ENCODE measurements around the gene CSF2.
"Not testable (repeated sequence)": the region's sequence is repeated elsewhere in the genome, so short reads cannot be mapped to it uniquely, and the experiment has no call there.

Gene CSF2

DNA sequence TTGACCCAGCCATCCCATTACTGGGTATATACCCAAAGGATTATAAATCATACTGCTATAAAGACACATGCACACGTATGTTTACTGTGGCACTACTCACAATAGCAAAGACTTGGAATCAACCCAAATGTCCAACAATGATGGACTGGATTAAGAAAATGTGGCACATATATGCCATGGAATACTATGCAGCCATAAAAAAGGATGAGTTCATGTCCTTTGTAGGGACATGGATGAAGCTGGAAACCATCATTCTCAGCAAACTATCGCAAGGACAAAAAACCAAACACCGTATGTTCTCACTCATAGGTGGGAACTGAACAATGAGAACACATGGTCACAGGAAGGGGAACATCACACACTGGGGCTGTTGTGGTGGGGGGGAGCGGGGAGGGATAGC is 35.4 kb downstream of the CSF2 start:
- not testable (repeated sequence) for DNase-seq (ENCODE audit: low read depth)

DNA sequence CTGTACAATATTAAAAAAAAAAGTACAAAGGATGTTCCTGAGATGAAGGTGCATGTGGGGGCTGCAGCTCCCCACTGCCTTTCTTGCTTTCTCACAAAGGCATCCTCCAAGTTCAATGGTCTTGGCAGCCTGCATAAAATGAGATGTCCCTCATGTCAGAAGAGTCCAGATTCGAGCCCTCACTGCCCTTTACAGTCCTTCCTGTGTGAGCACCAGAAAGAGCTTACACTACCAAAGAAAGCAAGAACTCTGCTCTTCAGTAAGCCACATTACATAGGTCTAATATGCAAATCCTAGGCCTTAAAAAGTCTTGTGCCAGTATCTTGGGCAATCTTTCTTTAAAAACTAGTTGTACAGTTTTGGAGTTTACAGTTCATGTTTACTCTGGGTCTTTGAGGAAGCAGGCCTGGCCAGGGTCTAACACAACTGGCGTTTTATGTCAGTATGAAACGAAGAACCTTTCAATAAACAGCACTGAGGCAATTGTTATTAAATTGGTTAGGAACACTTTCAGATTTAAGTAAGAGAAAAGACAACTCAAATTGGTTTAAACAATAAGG is 36.0 kb downstream of the CSF2 start:
- no peak for DNase-seq (ENCODE audit: low read depth)

DNA sequence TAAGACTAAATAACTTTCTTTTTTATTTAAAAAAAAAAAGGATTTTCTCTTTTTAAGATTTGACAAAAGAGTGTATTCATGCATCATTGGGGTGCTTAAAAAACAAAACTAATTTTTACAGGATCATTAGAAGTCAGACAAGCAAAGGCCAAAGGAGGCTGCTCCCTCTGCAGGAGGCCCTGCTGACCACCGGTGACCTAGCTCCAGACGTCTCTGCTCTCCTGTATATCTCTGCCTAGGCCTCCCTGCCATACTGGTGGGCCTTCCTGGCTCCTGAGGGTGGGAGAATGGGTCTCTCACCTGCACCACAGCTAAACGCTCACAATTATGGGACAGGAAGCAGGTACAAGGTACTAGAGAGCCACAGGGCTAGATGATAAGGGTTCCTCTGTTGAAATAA is 36.6 kb downstream of the CSF2 start:
- DNase-seq (ENCODE audit: low read depth) = no peak

DNA sequence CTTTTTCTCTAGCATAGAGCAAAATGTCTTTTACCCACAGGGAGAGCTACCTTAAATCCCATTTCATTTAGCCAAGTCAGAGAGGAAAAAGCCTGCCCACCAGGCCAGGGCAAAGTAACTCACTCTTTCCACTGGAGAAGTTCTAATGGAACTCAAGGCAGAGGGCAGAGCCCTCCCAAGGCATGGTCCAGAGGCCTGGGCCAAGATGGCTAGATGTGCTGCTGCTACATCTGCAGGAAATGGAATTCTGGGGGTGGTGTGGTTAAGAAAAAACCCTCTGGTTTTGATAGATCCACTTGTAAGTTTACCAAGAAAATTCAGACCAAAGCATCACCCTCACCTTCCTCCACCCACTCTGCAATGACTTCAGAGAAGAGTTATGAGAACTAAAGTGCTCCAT is 37.3 kb downstream of the CSF2 start:
- no peak for DNase-seq (ENCODE audit: low read depth)

DNA sequence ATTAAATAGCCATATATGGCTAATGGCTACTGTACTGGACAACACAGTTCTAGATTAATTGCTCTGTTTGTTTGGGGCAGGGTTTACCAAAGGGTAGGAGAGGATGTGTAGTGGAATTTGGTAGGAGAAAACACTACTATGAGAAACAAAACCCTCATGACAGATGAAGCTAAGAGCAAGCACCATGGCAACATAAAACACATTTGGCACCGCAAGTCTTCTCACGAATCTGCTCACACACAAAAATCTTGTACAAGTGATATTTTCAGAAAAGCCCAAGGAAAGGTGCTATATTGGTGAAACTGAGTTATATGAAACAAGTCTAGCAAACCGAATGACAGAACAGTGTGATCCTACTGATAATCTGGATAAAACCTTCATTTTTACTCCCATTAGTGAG is 38.5 kb downstream of the CSF2 start:
- DNase-seq (ENCODE audit: low read depth) = no peak

DNA sequence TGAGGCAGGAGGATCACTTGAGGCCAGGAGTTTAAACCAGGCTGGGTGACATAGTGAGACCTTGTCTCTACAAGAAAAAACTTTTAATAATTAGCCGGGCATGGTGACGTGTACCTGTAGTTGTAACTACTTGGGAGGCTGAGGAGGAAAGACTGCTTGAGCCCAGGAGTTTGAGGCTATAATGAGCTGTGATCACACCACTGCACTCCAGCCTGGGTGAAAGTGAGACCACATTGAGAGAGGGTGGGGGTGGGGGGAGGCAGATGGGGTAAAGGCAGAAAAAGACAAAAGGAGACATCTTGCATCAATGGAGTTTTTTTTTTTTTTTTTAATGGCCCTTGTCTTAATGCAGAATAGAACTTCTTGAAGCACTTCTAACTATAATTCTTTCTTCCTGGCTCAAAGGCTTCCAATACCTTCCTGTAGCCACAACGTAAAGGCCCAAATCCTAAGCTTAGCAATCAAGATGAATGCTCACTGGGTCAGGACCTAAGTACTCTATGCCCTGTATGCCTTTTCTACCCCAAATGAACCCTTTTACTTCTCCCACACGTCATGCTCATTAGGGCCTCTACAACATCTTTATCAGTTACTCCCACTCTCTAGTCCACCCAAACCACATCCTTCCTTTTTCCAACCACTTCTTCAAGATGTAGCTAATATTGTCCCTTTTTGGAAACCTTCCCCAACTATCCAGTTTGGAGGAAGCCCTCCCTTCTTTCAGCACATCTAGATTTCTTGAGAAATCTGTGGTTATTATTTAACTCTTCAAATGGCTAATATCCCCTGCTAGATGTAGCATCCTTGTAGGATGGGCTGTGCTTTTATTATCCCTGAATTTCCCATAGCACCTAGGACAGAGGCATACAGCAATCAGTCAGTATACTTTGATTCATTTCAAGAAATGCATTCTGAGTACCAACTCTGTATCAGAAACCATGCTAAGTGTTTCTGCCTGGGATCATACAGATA is 40.8 kb downstream of the CSF2 start:
- no peak for DNase-seq (ENCODE audit: low read depth)

DNA sequence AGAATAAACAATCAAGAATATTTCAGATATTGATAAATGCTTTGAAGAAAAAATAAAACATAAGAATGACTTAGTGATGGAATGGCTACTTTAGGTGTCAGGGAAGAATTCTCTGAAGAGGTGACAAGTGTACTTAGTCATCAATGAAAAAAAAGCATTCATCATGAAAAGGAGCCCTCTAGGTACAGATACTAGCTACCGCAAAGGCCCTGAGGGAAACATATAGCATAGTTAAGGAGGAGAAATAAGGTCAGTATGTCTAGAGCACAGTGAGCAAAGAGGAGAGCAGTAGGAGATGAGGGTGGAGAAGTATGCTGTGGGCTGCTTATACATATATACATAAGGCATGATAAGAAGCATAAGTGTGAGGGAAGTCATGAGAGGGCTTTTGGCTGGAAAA is 41.8 kb downstream of the CSF2 start:
- no peak for DNase-seq (ENCODE audit: low read depth)

DNA sequence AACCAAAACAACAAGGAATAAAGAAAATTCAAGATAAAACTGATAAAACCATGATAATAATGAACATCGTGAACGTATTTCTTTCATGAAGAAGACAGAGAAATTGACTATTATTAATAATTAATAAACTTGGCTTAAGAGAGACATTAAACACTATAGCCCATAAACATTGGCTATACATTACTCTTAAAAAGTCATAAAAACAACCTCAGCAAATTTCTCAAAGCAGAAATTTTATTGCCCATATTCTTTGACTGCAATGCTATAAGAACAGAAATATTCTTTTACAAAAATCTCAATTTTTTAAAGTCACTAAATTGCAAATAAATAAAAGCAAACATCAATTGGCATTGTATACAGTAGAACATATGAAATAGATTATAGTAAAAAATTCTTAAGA is 42.5 kb downstream of the CSF2 start:
- no peak for DNase-seq (ENCODE audit: low read depth)

DNA sequence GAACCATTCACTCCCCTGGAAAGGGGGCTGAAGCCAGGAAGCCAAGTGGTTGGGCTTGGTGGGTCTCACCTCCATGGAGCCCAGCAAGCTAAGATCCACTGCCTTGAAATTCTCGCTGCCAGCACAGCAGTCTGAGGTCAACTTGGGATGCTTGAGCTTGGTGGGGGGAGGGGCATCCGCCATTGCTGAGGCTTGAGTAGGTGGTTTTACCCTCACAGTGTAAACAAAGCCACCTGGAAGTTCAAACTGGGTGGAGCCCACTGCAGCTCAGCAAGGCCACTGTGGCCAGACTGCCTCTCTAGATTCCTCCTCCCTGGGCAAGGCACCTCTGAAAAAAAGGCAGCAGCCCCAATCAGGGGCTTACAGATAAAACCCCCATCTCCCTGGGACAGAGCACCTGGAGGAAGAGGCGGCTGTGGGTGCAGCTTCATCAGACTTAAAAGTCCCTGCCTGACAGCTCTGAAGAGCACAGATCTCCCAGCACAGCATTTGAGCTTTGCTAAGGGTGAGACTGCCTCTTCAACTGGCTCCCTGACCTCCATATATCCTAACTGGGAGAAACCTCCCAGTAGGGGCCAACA is 43.4 kb downstream of the CSF2 start:
- not testable (repeated sequence) for DNase-seq (ENCODE audit: low read depth)

DNA sequence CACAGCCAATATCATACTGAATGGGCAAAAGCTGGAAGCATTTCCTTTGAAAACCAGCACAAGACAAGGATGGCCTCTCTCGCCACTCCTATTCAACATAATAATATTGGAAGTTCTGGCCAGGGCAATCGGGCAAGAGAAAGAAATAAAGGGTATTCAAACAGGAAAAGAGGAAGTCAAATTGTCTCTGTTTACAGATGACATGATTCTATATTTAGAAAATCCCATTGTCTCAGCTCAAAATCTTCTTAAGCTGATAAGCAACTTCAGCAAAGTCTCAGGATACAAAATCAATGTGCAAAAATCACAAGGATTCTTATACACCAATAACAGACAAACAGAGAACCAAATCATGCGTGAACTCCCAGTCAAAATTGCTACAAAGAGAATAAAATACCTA is 47.1 kb downstream of the CSF2 start:
- not testable (repeated sequence) for DNase-seq (ENCODE audit: low read depth)

DNA sequence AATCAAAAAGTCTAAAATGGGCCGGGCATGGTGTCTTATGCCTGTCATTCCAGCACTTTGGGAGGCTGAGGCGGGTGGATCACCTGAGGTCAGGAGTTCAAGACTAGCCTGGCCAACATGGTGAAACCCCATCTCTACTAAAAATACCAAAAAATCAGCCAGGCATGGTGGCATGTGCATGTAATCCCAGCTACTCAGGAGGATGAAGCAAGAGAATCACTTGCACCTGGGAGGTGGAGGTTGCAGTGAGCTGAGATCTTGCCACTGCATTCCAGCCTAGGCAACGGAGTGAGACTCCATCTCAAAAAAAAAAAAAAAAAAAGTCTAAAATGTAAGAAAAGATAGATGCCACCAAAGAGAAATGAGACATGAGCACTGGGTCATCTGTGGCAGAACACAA is 49.4 kb downstream of the CSF2 start:
- DNase-seq (ENCODE audit: low read depth) = not testable (repeated sequence)

DNA sequence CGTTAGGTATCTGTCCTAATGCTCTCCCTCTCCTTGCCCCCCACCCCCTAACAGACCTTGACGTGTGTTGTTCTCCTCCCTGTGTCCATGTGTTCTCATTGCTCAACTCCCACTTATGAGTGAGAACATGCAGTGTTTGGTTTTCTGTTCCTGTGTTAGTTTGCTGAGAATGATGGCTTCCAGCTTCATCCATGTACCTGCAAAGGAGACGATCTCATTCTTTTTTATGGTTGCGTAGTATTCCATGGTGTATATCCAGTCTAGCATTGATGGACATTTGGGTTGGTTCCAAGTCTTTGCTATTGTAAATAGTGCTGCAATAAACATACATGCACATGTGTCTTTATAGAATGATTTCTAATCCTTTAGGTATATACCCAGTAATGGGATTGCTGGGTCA is 50.0 kb downstream of the CSF2 start:
- not testable (repeated sequence) for DNase-seq (ENCODE audit: low read depth)

All from activated T-helper 1 cell treated with Interleukin-2 at 50 U/mL for 16 hours (primary cell).